DMS153 treated with DMSO at 0.1 percent for 48 hours (cell line): ENCODE measurements around the gene USP13.

Experiments
- DNase-seq: peaks from one replicate; lab custom pipeline; 2025; ENCODE audit not compliant: unreplicated experiment; lab: John Stamatoyannopoulos, UW

The USP13 gene

GRCh38 chr3:179791793-179792192 is 139.0 kb downstream of the USP13 start:
- DNase-seq, result no peak

- DNase-seq, result no peak
Measured at GRCh38 chr3:179794355-179794754, 141.5 kb downstream of the USP13 start.

GRCh38 chr3:179796421-179796820 is 143.6 kb downstream of the USP13 start:
- no peak for DNase-seq

GRCh38 chr3:179797192-179797591 is 144.4 kb downstream of the USP13 start:
- no peak for DNase-seq

GRCh38 chr3:179801263-179801662 is 148.4 kb downstream of the USP13 start:
- DNase-seq, result no peak

- no peak for DNase-seq
Measured at GRCh38 chr3:179801856-179802255, 149.0 kb downstream of the USP13 start.

GRCh38 chr3:179806177-179806576 is 153.3 kb downstream of the USP13 start:
- no peak for DNase-seq

GRCh38 chr3:179807588-179807987 is 154.7 kb downstream of the USP13 start:
- DNase-seq, result no peak

- no peak for DNase-seq
Measured at GRCh38 chr3:179809639-179810038, 156.8 kb downstream of the USP13 start.

GRCh38 chr3:179811321-179812095 is 158.7 kb downstream of the USP13 start:
- no peak for DNase-seq

- no peak for DNase-seq
Measured at GRCh38 chr3:179812096-179812382, 159.2 kb downstream of the USP13 start.

- no peak for DNase-seq
Measured at GRCh38 chr3:179819379-179819778, 166.5 kb downstream of the USP13 start.

GRCh38 chr3:179822296-179822695 is 169.5 kb downstream of the USP13 start:
- DNase-seq, result no peak

GRCh38 chr3:179825527-179826246 is 172.8 kb downstream of the USP13 start:
- DNase-seq, result no peak

GRCh38 chr3:179826247-179826637 is 173.4 kb downstream of the USP13 start:
- no peak for DNase-seq

GRCh38 chr3:179828738-179829137 is 175.9 kb downstream of the USP13 start:
- no peak for DNase-seq

- no peak for DNase-seq
Measured at GRCh38 chr3:179829401-179829800, 176.6 kb downstream of the USP13 start.

- DNase-seq, result no peak
Measured at GRCh38 chr3:179832333-179832854, 179.6 kb downstream of the USP13 start.

- no peak for DNase-seq
Measured at GRCh38 chr3:179833294-179833693, 180.5 kb downstream of the USP13 start.

GRCh38 chr3:179837374-179837773 is 184.5 kb downstream of the USP13 start:
- no peak for DNase-seq
